AG09319 (cell line): ENCODE data around the gene SH3PXD2A.

Experiments
- DNase-seq: peaks from one replicate; pipeline ENCODE4 v3.0.0-alpha.2; 2010; ENCODE audit warnings: low read depth; ENCODE audit errors: extremely low read depth
- TF ChIP-seq, protein P1 (sequence below): IDR thresholded peaks from 2 replicates; pipeline ENCODE4 v1.5.1; 2011; ENCODE audit warnings: low read depth, mild to moderate bottlenecking, inconsistent platforms, low read length, moderate library complexity

SH3PXD2A gene

GRCh38 chr10:103806395-103807187, 48.8 kb downstream of the SH3PXD2A start:
- TF ChIP-seq, protein P1, sequence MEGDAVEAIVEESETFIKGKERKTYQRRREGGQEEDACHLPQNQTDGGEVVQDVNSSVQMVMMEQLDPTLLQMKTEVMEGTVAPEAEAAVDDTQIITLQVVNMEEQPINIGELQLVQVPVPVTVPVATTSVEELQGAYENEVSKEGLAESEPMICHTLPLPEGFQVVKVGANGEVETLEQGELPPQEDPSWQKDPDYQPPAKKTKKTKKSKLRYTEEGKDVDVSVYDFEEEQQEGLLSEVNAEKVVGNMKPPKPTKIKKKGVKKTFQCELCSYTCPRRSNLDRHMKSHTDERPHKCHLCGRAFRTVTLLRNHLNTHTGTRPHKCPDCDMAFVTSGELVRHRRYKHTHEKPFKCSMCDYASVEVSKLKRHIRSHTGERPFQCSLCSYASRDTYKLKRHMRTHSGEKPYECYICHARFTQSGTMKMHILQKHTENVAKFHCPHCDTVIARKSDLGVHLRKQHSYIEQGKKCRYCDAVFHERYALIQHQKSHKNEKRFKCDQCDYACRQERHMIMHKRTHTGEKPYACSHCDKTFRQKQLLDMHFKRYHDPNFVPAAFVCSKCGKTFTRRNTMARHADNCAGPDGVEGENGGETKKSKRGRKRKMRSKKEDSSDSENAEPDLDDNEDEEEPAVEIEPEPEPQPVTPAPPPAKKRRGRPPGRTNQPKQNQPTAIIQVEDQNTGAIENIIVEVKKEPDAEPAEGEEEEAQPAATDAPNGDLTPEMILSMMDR: no peak
- no peak for DNase-seq

DNA sequence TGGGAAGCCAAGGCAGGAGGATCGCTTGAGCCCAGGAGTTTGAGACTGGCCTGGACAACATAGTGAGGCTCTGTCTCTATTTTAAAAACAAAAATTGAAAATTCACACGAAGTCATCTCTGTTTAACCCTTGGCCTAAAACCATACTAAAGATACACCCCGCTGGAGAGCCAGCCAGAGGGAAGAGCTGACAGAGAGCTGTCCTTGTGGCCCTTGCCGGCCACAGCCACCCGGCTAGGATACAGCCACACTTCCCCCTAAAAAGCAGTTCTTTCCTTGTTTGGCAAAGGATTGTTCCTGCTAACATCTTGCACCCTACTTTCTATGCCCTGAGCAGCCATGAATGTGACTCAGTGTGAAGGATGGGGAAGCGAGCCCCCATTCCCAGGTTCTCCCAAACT, 49.6 kb downstream of the SH3PXD2A start:
- TF ChIP-seq, protein P1: no peak
- no peak for DNase-seq

GRCh38 chr10:103804871-103805270, 50.5 kb downstream of the SH3PXD2A start:
- DNase-seq: no peak
- TF ChIP-seq, protein P1: no peak

GRCh38 chr10:103803941-103804340, 51.4 kb downstream of the SH3PXD2A start:
- no peak for DNase-seq
- TF ChIP-seq, protein P1: no peak

DNA sequence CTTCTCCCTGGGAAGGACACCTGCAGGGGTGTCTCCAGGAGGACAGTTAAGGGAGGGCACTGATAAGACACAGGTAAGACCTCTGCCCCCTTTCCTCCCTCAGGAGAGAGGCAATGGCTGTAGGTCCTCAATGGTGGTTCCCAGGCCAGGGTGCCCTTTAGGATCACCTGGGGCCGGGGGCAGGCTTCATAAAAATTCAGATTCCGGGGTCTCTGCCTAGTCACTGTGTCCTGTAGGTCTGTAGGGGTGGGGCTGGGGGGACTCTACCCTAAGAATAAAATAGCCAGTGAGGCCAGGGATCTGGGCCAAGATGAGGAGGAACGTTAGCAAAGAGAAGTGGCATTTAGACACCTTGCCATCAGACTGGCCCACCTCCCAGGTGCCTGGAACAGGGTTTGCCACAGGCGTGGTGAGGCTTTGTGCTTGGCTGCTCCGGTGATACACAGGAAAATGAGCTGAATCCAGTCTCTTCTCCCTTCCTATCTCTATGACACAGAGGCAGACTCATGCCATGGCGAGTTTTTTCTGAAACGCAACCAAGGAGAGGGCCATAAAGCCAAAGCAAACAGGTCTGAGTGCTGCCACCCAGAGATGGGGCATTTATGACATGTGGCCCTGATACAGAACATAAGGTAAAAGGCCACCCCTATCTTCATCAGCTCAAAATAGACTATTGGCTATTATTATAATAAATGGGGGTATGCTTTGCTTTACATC, 52.6 kb downstream of the SH3PXD2A start:
- no peak for DNase-seq
- TF ChIP-seq, protein P1: no peak

DNA sequence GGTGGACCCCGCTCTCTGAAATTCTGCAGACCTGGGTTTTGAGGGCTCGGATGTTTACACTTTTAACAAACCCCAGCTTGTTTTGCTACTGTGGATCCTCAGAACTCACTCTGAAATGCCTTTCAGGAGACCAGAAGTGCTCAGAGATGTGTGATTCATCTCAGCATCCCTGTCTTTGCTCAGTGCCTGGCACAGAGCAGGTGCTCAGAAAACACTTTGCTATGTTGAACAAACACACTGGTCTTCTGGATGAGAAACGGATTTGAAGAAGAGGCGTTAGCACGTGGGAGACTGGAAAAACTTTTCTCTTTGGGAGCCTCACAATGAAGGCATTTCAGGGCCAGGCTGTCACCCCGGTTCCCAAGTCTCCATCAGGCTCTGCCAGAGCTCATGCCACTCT, 53.3 kb downstream of the SH3PXD2A start:
- TF ChIP-seq, protein P1: no peak
- no peak for DNase-seq

DNA sequence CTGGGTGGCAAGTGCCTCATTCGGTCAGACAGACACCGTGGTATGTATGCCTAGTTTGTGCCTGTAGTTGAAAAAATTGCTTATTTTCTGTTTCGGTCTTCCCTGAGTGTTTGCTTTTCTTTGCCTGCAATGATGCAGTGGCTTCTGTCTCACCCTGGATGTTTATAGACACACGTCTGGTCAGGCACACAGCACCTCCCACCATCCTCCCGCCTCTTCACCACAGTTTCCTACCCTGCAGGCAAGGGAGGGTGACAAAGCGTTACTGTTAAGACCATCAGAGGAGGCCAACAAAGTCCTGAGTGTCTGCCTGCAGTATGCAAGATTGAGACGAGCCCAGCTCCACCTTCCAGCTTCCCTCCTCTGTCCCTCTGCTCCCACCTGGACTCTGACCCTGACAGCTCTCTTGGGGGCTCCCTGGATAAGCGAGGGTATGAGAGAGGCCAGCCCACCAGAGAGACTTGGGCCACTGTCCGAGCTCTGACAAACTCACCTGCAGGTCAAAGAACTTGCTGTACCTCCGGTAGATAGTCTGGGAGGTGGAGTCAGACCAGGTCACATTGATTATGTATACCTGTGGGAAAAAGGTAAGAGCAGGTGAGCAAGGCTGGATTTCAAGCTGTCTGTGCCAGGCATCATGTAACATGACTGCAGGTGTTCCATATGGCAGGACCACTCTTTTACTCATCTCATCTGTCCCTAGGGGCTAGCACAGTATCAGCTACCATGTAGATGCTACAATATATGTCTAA, 54.4 kb downstream of the SH3PXD2A start:
- TF ChIP-seq, protein P1: no peak
- no peak for DNase-seq
